NCI-H2171 treated with DMSO at 0.1 percent for 48 hours (cell line): ENCODE measurements around the gene COP1.

ENCODE experiments used
- DNase-seq: peaks from one replicate; lab custom pipeline; 2025; lab: John Stamatoyannopoulos, UW

The COP1 gene

GRCh38 chr1:175963740-175964139 lies 243.3 kb downstream of the COP1 start:
- DNase-seq, result no peak

- no peak for DNase-seq
Measured at GRCh38 chr1:175960169-175960568, 246.9 kb downstream of the COP1 start.

GRCh38 chr1:175951627-175952026 lies 255.5 kb downstream of the COP1 start:
- DNase-seq, result no peak

- DNase-seq, result no peak
Measured at GRCh38 chr1:175947771-175948170, 259.3 kb downstream of the COP1 start.

DNA sequence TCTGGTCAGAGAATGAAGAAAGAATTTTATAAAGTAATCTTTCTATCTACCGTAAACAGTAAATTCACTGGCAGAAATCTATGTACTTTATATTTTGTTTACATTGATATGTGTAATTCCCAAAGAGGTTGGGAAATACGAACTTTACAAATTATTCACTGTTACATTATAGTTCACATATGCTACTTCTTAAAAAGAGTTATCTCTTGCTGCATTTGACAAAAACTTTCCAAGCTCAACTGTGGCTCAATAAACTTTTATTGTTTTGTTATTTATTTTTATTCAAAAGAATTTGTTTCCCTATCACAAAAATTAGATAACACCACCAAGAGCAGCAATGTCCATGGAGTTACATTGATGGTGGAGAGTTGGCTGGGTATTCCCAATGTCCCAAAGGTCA lies 262.5 kb downstream of the COP1 start:
- DNase-seq, result no peak

- no peak for DNase-seq
Measured at GRCh38 chr1:175941164-175941563, 265.9 kb downstream of the COP1 start.

- no peak for DNase-seq
Measured at GRCh38 chr1:175936736-175937135, 270.4 kb downstream of the COP1 start.

DNA sequence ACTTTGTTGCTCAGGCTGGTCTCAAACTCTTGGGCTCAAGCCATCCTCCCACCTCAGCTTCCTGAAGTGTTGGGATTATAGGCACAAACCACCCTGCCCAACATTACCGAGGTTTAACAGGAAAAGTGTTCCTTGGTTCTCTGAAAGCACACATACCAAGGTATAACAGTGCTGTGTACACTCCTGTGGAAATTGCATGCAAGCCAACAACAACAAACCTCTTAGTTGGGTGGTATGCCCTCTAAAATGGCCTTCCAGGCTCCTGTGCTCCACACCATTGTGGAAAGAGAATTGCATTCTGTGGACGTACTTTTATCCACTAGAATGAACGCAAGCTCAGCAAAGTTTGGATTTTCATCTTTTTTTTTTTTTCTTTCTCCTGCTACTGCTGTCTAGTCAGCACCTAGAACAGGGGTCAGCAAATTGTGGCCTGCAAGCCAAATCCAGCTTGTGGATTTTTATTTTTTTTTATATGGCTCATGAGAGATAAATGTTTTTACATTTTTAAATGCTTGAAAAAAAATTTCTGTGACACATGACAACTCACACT lies 271.4 kb downstream of the COP1 start:
- no peak for DNase-seq

DNA sequence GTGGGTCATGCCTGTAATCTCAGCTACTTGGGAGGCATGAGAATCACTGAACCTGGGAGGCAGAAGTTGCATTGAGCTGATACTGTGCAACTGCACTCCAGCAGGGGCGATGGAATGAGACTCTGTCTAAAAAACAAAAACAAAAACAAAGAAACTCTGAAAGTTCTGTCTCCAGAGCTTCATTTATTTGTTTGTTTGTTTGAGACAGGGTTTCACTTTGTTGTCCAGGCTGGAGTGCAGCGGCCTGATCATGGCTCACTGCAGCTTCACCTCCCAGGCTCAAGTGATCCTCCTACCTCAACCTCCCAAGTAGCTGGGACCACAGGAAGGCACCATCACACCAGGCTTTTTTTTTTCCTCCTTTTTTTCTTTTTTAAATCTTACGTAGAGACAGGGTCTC lies 271.9 kb downstream of the COP1 start:
- no peak for DNase-seq

- peak; percentile 12 for DNase-seq
Measured at GRCh38 chr1:175933801-175934200, 273.3 kb downstream of the COP1 start.

GRCh38 chr1:175927944-175928343 lies 279.1 kb downstream of the COP1 start:
- no peak for DNase-seq

DNA sequence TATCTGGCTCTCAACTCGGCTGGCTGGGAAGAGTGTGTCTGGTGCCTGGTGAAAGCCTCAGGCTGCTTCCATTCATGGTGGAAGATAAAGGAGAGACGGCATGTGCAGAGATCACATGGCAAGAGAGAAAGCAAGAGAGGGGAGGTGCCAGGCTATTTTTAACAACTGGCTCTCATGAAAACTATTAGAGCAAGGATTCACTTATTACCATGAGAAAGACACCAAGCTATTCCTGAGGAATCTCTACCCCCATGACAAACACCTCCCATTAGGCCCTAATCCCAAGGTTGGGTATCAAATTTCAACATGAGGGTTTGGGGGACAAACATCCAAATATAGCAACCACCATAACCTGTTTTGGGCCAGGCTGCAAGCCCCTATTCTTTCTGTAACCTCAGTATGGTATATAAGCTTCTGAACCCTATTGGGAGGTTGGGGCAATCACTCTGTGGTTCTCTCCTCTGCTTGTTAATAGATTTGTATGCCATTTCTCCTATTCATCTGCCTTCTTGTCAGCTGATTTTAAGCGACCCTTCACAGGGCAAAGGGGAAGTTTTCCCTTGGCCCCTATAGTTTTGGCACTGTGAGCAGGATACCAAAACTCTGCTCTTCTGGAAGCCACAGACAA lies 284.7 kb downstream of the COP1 start:
- DNase-seq, result no peak

- no peak for DNase-seq
Measured at GRCh38 chr1:175920381-175920780, 286.7 kb downstream of the COP1 start.

DNA sequence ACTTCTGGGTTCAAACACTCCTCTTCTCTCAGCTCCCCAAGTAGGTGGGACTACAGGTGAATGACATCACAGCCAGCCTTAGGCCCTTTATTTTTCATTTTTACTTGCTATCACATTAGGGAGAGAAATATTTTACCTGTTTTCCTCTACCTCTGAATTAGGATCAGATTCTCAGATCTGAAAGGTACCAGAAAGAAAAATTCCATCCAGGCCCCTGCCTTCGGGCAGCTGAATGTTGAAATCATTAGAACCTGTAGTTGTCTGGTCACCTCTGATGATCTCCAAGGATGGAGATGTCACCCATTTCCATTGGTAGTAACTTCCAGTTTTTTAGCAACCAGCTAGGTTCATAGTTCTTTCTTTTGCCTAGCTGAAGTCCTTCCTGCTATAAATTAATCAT lies 288.1 kb downstream of the COP1 start:
- no peak for DNase-seq

DNA sequence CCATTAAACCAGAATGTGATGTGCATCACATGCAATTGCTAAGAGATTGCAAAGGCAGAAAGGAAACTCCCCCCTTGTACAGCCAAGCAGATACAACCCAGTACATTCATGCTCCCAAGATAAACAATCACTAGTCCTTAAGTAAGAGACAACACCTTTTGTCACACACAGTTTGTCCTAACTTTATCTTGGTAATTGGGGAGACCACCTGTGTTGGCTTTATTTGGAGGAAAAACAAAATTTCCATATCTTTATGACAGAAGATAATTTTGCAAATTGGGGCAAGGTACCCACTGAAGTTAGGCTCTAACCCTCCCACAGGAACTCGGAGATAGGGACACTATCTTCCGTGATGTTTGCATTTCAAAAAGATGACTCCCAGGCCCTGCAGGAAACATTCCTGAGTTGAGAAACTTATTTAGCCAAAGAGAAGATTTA lies 288.7 kb downstream of the COP1 start:
- DNase-seq, result no peak

- DNase-seq, result no peak
Measured at GRCh38 chr1:175914115-175914514, 293.0 kb downstream of the COP1 start.

- no peak for DNase-seq
Measured at GRCh38 chr1:175911138-175911537, 295.9 kb downstream of the COP1 start.

DNA sequence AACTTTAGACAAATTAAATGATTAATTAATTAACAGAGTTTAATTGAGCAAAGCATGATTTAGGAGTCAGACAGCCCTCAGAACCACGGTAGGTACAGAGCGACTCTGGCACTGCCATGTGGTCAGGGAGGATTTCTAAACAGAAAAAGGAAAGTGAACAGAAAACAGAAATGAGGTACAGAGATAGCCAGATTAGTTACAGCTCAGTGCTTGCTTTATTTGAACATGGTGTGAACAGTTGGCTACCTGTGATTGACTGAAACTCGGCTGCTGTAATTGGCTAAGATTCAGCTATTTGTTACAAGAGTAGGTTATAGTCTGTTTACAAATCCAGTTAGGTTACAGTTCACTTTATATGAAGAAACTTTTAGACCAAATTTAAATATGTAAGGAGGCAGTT lies 300.7 kb downstream of the COP1 start:
- peak; percentile 84 for DNase-seq

GRCh38 chr1:175904808-175905207 lies 302.3 kb downstream of the COP1 start:
- no peak for DNase-seq

DNA sequence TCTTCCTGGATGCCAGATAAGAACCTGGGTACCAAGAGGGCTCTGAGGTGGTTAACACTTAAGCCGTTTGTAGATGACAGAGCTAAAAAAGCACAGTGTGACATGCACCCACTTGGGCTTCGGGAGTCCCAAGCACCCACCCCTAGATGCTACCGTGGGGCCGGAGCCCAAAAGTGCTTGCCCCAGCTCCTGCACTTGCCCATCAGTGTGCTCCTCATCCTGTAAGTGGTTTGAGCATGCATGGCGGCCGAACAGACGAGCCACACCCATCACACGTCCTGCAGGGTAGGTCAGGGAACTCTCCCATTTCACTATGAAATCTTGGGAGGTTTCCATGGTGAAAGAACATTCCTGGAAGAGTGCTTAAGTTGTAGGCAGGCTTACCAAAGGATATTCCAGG lies 304.8 kb downstream of the COP1 start:
- DNase-seq, result no peak

DNA sequence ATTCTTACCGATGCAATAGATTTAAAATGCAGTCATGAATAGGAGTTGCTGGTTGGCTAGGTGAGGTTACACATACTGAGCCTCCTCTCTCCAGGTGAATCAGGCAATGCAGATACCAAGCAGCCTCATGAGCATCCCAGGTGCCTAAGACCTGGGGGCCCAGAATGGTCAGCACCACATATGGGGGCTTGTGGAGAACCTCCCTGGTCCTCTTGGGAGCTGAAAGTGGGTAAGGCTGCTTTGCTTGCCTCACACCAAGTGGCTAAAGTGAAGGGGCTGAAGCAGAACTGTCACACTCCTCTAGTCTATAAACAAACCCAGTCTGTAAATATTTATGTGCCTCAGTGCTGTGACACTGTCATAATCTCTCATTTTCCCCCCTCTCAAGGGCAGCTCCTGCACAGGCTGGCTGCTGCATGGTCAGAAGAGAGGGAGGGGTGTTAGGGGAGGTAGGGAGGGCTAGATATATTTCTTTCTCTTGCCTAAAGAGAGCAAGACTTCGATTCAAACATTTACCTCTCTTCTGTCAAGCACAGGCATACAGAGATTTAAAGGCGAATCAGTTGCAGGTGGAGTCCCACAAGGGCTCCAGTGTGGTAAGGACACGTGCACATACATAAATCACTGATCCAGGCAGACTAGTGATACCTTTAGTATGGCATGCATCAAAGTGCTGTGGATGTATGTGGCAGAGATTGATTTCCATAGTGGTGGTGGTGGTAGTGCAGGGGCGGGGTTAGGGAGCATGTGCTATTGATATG lies 305.8 kb downstream of the COP1 start:
- DNase-seq, result no peak

- no peak for DNase-seq
Measured at GRCh38 chr1:175900171-175900570, 306.9 kb downstream of the COP1 start.

GRCh38 chr1:175895966-175896365 lies 311.1 kb downstream of the COP1 start:
- no peak for DNase-seq
